AG09309 (cell line): ENCODE results near the gene CD81.

Source experiments
- DNase-seq: peaks from one replicate; pipeline ENCODE4 v3.0.0-alpha.2; 2010; ENCODE audit warnings: low read depth
- H3K4me3 ChIP-seq: 2 replicates; pipeline ENCODE4 v1.5.1; 2011; ENCODE audit warnings: mild to moderate bottlenecking, low read depth, low read length, moderate library complexity; ENCODE audit not compliant: control insufficient read depth
- CTCF ChIP-seq: IDR thresholded peaks from 2 replicates; pipeline ENCODE4 v1.5.1; 2011; ENCODE audit warnings: mild to moderate bottlenecking, low read depth, low read length, inconsistent platforms; ENCODE audit not compliant: insufficient read depth, control insufficient read depth; ENCODE audit errors: missing control alignments

CD81 gene

GRCh38 chr11:2422461-2423156 lies 45.5 kb downstream of the CD81 start:
- no peak for DNase-seq
- no peak overlapping the region for H3K4me3 ChIP-seq
- no peak for TF ChIP-seq CTCF

- H3K4me3 ChIP-seq = no peak overlapping the region
- no peak for TF ChIP-seq CTCF
- DNase-seq = no peak
Measured at GRCh38 chr11:2423157-2424025, 46.3 kb downstream of the CD81 start.

GRCh38 chr11:2424811-2425495 lies 47.8 kb downstream of the CD81 start:
- DNase-seq = no peak
- TF ChIP-seq CTCF = no peak
- no peak overlapping the region for H3K4me3 ChIP-seq

- no peak for TF ChIP-seq CTCF
- no peak for DNase-seq
- H3K4me3 ChIP-seq = no peak overlapping the region
Measured at GRCh38 chr11:2425506-2425905, 48.4 kb downstream of the CD81 start.

GRCh38 chr11:2426221-2426620 lies 49.1 kb downstream of the CD81 start:
- H3K4me3 ChIP-seq = no peak overlapping the region
- no peak for DNase-seq
- no peak for TF ChIP-seq CTCF

- TF ChIP-seq CTCF = no peak
- H3K4me3 ChIP-seq = no peak overlapping the region
- no peak for DNase-seq
Measured at GRCh38 chr11:2426826-2427521, 49.9 kb downstream of the CD81 start.
